Esophagus (tissue), 2 donors: ENCODE measurements around the gene SLC10A1. TPM values are rescaled to one million over a fixed set of nuclear protein-coding genes. Genes with fewer than 3 reads are reported as not detected.
"Not testable (repeated sequence)": the region's sequence is repeated elsewhere in the genome, so short reads cannot be mapped to it uniquely, and the experiment has no call there.

Experiments used
- H3K27ac ChIP-seq, 2 donors: one replicate each; pipeline ENCODE4 v1.5.1; 2013; ENCODE audit warnings: low read depth in 2 of 2, mild to moderate bottlenecking in 2 of 2, inconsistent platforms in 1 of 2, low read length in 1 of 2, moderate library complexity in 1 of 2
- H3K27me3 ChIP-seq, 2 donors: one replicate each; pipeline ENCODE4 v1.6.1; 2013; ENCODE audit warnings: low read length in 2 of 2, control low read depth in 1 of 2, mild to moderate bottlenecking in 1 of 2; ENCODE audit not compliant: insufficient read depth in 2 of 2, control insufficient read depth in 1 of 2
- H3K36me3 ChIP-seq, 2 donors: one replicate each; pipeline ENCODE4 v1.6.1; 2013; ENCODE audit warnings: low read length in 1 of 2; ENCODE audit not compliant: control insufficient read depth in 2 of 2, insufficient read depth in 2 of 2
- H3K4me1 ChIP-seq, 2 donors: one replicate each; pipeline ENCODE4 v1.6.1; 2013; ENCODE audit warnings: low read length in 1 of 2; ENCODE audit not compliant: control insufficient read depth in 2 of 2, insufficient read depth in 2 of 2
- H3K4me3 ChIP-seq, 2 donors: one replicate each; pipeline ENCODE4 v1.5.1; 2013; ENCODE audit warnings: low read length in 2 of 2, mild to moderate bottlenecking in 2 of 2, low read depth in 1 of 2, moderate library complexity in 1 of 2
- H3K9me3 ChIP-seq, 2 donors: one replicate each; pipeline ENCODE4 v1.6.1; 2013; ENCODE audit warnings: mild to moderate bottlenecking in 2 of 2, low read depth in 1 of 2, low read length in 1 of 2, moderate library complexity in 1 of 2; ENCODE audit not compliant: control insufficient read depth in 2 of 2, insufficient read depth in 1 of 2
- WGBS, 2 donors: extraction: QIAGEN DNeasy Blood & Tissue Kit; methylation state at CpG; one replicate each; pipeline ENCODE4 v1.1.7; 2013; 5-methylcytosine and 5-hydroxymethylcytosine counted together
- polyA plus RNA-seq, 2 donors: library from polyadenylated mRNA; stranded (reverse); fragments of 200-250 nt; gene quantifications; one replicate each; pipeline ENCODE4 v1.2.3, GENCODE V29; 2013
- donor health status: healthy with polysubstance abuse.
- donor health status: Bipolar disorder and iron deficiency.

The SLC10A1 gene
- polyA plus RNA-seq, 2 donors, result not detected

- Histone ChIP-seq H3K27me3 (no peaks in the 10 kb centered on the region), H3K4me3 (no peak overlapping the region), H3K36me3 (no peaks in the 10 kb centered on the region), H3K9me3 (no peaks in the 10 kb centered on the region), H3K4me1 (no peaks in the 10 kb centered on the region), H3K27ac (no peak overlapping the region)
- WGBS, 2 donors, result 87 to 89% methylated on average over 3 of the region's 3 CpGs
Measured at GRCh38 chr14:69828354-69828753, 31.3 kb upstream of the SLC10A1 start.

GRCh38 chr14:69827560-69827959 lies 30.5 kb upstream of the SLC10A1 start:
- 33 to 37% methylated on average over 4 of the region's 4 CpGs for WGBS, 2 donors
- no peak overlapping the region for H3K27ac ChIP-seq
- no peak overlapping the region for H3K4me3 ChIP-seq
- no peaks in the 10 kb centered on the region for H3K36me3 ChIP-seq
- no peaks in the 10 kb centered on the region for H3K4me1 ChIP-seq
- no peaks in the 10 kb centered on the region for H3K9me3 ChIP-seq
- no peaks in the 10 kb centered on the region for H3K27me3 ChIP-seq

GRCh38 chr14:69822456-69822855 lies 25.4 kb upstream of the SLC10A1 start:
- Histone ChIP-seq H3K27ac (no peak overlapping the region), H3K27me3 (no peaks in the 10 kb centered on the region), H3K4me1 (no peaks in the 10 kb centered on the region), H3K4me3 (no peak overlapping the region), H3K36me3 (no peaks in the 10 kb centered on the region), H3K9me3 (no peaks in the 10 kb centered on the region)
- WGBS, 2 donors, result 59 to 66% methylated on average over 6 of the region's 6 CpGs

GRCh38 chr14:69820991-69821390 lies 23.9 kb upstream of the SLC10A1 start:
- Histone ChIP-seq H3K27ac (no peak overlapping the region), H3K9me3 (no peaks in the 10 kb centered on the region), H3K4me3 (no peak overlapping the region), H3K4me1 (no peaks in the 10 kb centered on the region), H3K27me3 (no peaks in the 10 kb centered on the region), H3K36me3 (no peaks in the 10 kb centered on the region)
- 41 to 56% methylated on average over 2 of the region's 2 CpGs for WGBS, 2 donors

- no peaks in the 10 kb centered on the region for H3K27me3 ChIP-seq
- no peak overlapping the region for H3K4me3 ChIP-seq
- no peak overlapping the region for H3K27ac ChIP-seq
- H3K36me3 ChIP-seq, result no peaks in the 10 kb centered on the region
- WGBS, 2 donors, result 79 to 81% methylated on average over 8 of the region's 8 CpGs
- H3K9me3 ChIP-seq, result no peaks in the 10 kb centered on the region
- H3K4me1 ChIP-seq, result no peaks in the 10 kb centered on the region
Measured at GRCh38 chr14:69819607-69820006, 22.6 kb upstream of the SLC10A1 start.

- Histone ChIP-seq H3K4me3 (no peak overlapping the region), H3K4me1 (no peaks in the 10 kb centered on the region), H3K27me3 (no peaks in the 10 kb centered on the region), H3K36me3 (no peaks in the 10 kb centered on the region), H3K9me3 (no peaks in the 10 kb centered on the region), H3K27ac (no peak overlapping the region)
- 7% methylated on average over 11 of the region's 11 CpGs for WGBS, 2 donors
Measured at GRCh38 chr14:69818758-69819191, 21.7 kb upstream of the SLC10A1 start.

- no peaks in the 10 kb centered on the region for H3K4me1 ChIP-seq
- H3K27me3 ChIP-seq, result no peaks in the 10 kb centered on the region
- H3K4me3 ChIP-seq, result no peak overlapping the region
- 72 to 76% methylated on average over 5 of the region's 5 CpGs for WGBS, 2 donors
- no peaks in the 10 kb centered on the region for H3K36me3 ChIP-seq
- H3K27ac ChIP-seq, result no peak overlapping the region
- no peaks in the 10 kb centered on the region for H3K9me3 ChIP-seq
Measured at GRCh38 chr14:69816216-69816615, 19.2 kb upstream of the SLC10A1 start.

GRCh38 chr14:69815556-69815955 lies 18.5 kb upstream of the SLC10A1 start:
- Histone ChIP-seq H3K4me3 (no peak overlapping the region), H3K4me1 (no peaks in the 10 kb centered on the region), H3K36me3 (no peaks in the 10 kb centered on the region), H3K27ac (no peak overlapping the region), H3K27me3 (no peaks in the 10 kb centered on the region), H3K9me3 (no peaks in the 10 kb centered on the region)
- 63 to 64% methylated on average over 5 of the region's 5 CpGs for WGBS, 2 donors

- no peaks in the 10 kb centered on the region for H3K4me1 ChIP-seq
- 73 to 74% methylated on average over 3 of the region's 3 CpGs for whole genome bisulfite sequencing, 2 donors
- no peak overlapping the region for H3K4me3 ChIP-seq
- no peak overlapping the region for H3K27ac ChIP-seq
- no peaks in the 10 kb centered on the region for H3K27me3 ChIP-seq
- no peaks in the 10 kb centered on the region for H3K36me3 ChIP-seq
- H3K9me3 ChIP-seq, result no peaks in the 10 kb centered on the region
Measured at GRCh38 chr14:69814397-69814796, 17.4 kb upstream of the SLC10A1 start.

GRCh38 chr14:69813346-69813745 lies 16.3 kb upstream of the SLC10A1 start:
- H3K27me3 ChIP-seq, H3K9me3 ChIP-seq, H3K36me3 ChIP-seq, H3K4me1 ChIP-seq, H3K4me3 ChIP-seq, H3K27ac ChIP-seq: not testable (repeated sequence)
- WGBS, 2 donors, result 81 to 84% methylated on average over 6 of the region's 6 CpGs
